GM10266 (cell line): Measurements from ENCODE around the gene TBXA2R.
"Not testable (repeated sequence)": the region's sequence is repeated elsewhere in the genome, so short reads cannot be mapped to it uniquely, and the experiment has no call there.

Experiments
- DNase-seq: peaks from one replicate; pipeline ENCODE4 v3.0.0; 2012; ENCODE audit errors: extremely low spot score
- CTCF ChIP-seq: IDR thresholded peaks from 2 replicates; pipeline ENCODE4 v1.5.1; 2012; ENCODE audit warnings: mild to moderate bottlenecking, low read depth; ENCODE audit not compliant: control insufficient read depth, insufficient read depth; ENCODE audit errors: missing control alignments

Gene TBXA2R

GRCh38 chr19:3632098-3632497, 25.4 kb upstream of the TBXA2R start:
- no peak for TF ChIP-seq CTCF
- no peak for DNase-seq

GRCh38 chr19:3631053-3631861, 24.6 kb upstream of the TBXA2R start:
- DNase-seq = no peak
- no peak for TF ChIP-seq CTCF

- not testable (repeated sequence) for DNase-seq
These were observed 22.1 kb upstream of the TBXA2R start for GRCh38 chr19:3628766-3629165.

- DNase-seq = no peak
- no peak for TF ChIP-seq CTCF
These were observed 20.7 kb upstream of the TBXA2R start for GRCh38 chr19:3627351-3627723.

- peak; percentile 100 for DNase-seq
- no peak for TF ChIP-seq CTCF
These were observed 20.0 kb upstream of the TBXA2R start, which contains the start of gene CACTIN for GRCh38 chr19:3626473-3627350. Gene CACTIN (minus strand): TSS chr19:3626790. CDS start chr19:3626762, 28 bp downstream.

GRCh38 chr19:3625996-3626472, 19.4 kb upstream of the TBXA2R start:
- DNase-seq = no peak

More at GRCh38 chr19:3625996-3626472, 19.4 kb upstream of the TBXA2R start:
- no peak for TF ChIP-seq CTCF
